Measurements from ENCODE around the gene HLA-DMB.

Gene HLA-DMB

GRCh38 chr6:32903952-32904351 is 36.9 kb downstream of the HLA-DMB start:
- DNase-seq, result no peak

DNA sequence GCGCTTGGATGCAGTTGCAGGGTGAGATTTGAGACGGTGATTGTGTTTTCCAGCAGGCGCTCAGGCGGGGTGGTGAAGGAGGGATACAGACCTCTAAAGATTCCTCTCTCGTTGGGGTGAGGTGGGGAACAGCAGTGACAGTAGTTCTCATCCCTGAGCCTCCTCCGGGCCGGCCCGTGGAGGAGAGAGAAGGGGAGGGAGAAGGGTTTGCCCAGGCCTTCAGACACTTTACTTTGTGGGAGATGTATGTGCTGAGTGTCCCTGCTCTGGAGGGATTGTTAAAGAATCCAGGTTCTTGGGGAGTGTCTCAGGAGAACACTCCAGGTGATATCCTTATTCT is 45.9 kb downstream of the HLA-DMB start:
- no peak for DNase-seq

- peak; percentile 91 for DNase-seq
These were observed 46.5 kb downstream of the HLA-DMB start for GRCh38 chr6:32894085-32895005.

GRCh38 chr6:32890831-32891230 is 50.0 kb downstream of the HLA-DMB start:
- DNase-seq, result no peak

DNA sequence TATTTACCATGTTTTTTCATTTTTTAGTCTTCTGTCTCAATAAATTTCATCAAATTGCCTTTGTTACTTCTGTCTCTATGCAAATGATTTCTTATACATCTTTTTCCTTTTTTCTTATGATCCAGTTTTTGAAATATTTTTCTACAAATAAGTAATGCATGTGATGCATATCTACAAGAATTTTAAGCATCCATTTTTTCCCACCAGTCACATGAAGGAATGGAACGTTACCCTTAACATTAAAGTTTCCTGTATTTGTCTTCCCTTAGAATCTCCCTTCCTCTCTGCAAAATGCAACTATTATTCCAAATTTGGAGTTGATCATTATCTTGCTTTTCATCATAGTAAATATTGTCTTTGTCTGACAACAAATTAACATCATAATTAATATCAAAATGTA is 51.3 kb downstream of the HLA-DMB start:
- no peak for DNase-seq

DNA sequence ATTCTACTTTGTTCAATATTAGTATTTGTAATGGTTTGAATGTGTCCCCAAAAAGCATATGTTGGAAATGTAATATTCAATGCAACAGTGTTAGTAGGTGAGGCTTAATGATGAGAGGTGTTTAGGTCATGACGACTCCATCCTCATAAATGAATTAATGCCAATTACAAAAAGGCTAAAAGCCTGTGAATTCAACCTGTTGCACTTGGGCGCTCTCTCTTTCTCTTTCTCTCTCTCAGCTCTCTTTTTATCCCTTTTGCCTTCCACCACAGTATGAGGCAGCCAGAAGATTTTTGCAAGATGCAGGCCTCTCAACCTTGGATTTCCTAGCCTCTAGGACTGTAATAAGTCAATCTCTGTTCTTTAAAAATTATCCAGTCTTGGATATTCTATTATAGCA is 52.3 kb downstream of the HLA-DMB start:
- no peak for DNase-seq

GRCh38 chr6:32887616-32888015 is 53.2 kb downstream of the HLA-DMB start:
- no peak for DNase-seq

- no peak for DNase-seq
These were observed 54.0 kb downstream of the HLA-DMB start for GRCh38 chr6:32886681-32887383.

DNA sequence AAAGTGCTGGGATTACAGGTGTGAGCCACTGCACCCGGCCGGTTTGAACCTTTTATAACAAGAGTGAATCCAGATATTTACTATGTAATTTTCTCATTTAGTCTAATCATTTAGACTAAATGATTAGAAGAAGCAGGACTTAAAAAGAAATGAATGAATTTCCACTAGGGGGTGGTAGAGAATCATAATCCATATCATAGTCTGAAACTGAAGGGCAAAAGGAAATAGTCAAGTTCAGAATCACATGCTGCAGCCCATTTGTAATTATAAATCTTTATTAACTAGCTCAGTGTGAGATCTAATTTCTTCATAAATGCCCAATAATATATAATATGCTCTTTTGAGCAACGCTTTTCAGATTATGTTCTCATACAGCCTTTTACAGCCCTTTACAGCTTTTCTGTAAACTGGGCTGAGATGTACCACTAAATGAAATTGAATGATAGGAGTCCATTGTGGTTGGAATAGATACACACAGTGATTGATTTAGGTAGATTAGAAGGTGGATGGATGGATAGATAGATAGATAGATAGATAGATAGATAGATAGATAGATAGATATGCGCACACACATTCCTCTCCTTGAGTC is 55.0 kb downstream of the HLA-DMB start:
- DNase-seq, result peak; percentile 30
